Measurements from ENCODE around the gene LRRC8E.
A peak's percentile ranks its signal among the peaks of the same experiment; 100 is the strongest.
"Not testable (repeated sequence)": the region's sequence is repeated elsewhere in the genome, so short reads cannot be mapped to it uniquely, and the experiment has no call there.

LRRC8E gene

DNA sequence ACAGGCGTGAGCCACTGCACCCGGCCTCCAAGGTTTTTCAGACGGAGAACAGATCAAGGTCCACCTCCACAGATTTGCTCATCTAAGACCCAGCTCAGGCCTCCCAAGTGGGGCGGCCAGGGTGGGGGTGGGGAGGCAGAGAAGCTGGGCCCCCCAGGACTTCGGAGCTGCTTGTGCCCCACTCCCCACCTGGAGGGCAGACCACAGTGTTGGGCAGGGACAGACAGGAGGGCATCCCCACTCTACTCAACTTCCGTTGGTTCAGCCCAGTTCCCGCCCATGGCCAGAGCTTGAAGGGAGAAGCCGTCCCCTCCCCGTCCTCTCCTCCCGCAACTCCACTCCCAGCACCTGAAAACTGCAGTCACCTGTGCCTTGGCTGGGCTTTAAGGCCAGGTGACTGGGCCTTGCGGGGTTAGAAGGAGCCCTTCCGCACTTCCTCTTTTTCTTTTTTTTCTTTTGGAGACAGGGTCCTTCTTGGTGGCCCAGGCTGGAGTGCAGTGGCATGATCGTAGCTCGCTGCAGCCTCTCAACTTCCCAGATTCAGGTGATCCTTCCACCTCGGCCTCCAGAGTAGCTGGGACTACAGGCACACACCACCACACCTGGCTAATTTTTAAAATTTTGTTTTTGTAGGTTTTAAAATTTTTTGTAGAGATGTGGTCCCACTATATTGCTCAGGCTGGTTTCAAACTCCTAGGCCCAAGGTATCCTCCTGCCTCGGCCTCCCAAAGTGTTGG, 734 bp upstream of the LRRC8E start:
- no peak for DNase-seq (ENCODE audit: low spot score)

DNA sequence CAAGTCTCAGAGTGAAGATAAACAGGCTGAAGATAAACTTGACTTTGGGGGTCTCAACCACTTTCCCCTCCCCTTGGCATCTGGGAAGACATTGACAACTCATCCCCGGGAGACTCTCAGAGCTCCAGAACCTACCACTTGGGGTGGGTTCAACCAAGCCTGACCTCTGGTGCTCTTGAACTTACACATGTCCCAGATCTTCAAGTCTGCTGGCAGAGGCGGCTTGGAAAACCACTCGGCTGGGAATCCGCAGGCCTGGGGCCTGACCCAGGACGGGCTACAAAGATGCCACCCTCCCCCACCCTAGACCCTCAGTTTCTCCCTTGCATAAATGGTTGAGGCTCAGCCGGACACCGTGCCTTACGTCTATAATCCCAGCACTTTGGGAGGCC, 512 bp downstream of the LRRC8E start:
- no peak for DNase-seq (ENCODE audit: low spot score)

- DNase-seq (ENCODE audit: low spot score) = not testable (repeated sequence)
These were observed 5.2 kb downstream of the LRRC8E start for GRCh38 chr19:7893362-7894101.

- DNase-seq (ENCODE audit: low spot score) = no peak
These were observed 6.5 kb downstream of the LRRC8E start for GRCh38 chr19:7894612-7895309.

GRCh38 chr19:7895565-7895964, 7.3 kb downstream of the LRRC8E start:
- no peak for DNase-seq (ENCODE audit: low spot score)

- no peak for DNase-seq (ENCODE audit: low spot score)
These were observed 9.0 kb downstream of the LRRC8E start for GRCh38 chr19:7897292-7897691.

DNA sequence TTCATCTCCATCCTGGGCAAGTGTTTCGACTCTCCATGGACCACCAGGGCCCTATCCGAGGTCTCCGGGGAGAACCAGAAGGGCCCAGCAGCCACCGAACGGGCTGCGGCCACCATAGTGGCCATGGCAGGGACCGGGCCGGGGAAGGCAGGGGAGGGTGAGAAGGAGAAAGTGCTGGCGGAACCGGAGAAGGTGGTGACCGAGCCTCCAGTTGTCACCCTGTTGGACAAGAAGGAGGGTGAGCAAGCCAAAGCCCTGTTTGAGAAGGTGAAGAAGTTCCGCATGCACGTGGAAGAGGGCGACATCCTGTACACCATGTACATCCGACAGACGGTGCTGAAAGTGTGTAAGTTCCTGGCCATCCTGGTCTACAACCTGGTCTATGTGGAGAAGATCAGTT, 10.7 kb downstream of the LRRC8E start:
- no peak for DNase-seq (ENCODE audit: low spot score)

DNA sequence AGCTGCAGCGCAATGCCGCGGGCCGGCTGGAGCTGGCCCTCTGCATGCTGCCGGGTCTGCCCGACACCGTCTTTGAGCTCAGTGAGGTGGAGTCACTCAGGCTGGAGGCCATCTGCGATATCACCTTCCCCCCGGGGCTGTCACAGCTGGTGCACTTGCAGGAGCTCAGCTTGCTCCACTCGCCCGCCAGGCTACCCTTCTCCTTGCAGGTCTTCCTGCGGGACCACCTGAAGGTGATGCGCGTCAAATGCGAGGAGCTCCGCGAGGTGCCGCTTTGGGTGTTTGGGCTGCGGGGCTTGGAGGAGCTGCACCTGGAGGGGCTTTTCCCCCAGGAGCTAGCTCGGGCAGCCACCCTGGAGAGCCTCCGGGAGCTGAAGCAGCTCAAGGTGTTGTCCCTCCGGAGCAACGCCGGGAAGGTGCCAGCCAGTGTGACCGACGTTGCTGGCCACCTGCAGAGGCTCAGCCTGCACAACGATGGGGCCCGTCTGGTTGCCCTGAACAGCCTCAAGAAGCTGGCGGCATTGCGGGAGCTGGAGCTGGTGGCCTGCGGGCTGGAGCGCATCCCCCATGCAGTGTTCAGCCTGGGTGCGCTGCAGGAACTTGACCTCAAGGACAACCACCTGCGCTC, 11.6 kb downstream of the LRRC8E start:
- DNase-seq (ENCODE audit: low spot score) = no peak

GRCh38 chr19:7900401-7900870, 12.1 kb downstream of the LRRC8E start:
- DNase-seq (ENCODE audit: low spot score) = no peak

GRCh38 chr19:7900931-7901330, 12.6 kb downstream of the LRRC8E start:
- DNase-seq (ENCODE audit: low spot score) = peak; percentile 9

DNA sequence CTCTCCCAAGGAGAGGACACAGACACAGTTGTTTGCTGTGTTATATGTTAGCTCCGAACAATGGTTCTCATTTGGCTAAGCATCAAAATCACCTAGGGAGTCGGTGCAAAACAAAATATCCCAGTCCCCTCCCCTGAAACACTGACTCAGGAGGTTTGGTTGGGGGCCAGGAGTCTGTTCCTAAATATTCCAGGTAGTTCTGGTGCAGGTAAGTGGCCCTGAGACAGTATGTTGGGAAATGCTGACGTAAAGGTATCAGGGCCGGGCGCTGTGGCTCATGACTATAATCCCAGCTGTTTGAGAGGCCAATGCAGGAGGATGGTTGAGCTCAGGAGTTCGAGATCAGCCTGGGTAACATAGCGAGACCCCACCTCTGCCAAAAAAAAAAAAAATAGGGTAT, 13.0 kb downstream of the LRRC8E start:
- DNase-seq (ENCODE audit: low spot score) = no peak

GRCh38 chr19:7902796-7903243, 14.5 kb downstream of the LRRC8E start:
- peak; percentile 41 for DNase-seq (ENCODE audit: low spot score)

- DNase-seq (ENCODE audit: low spot score) = peak; percentile 99
These were observed 15.1 kb downstream of the LRRC8E start, which contains the start of gene MAP2K7 for GRCh38 chr19:7903244-7904073. TSS of gene MAP2K7 (plus strand) at chr19:7903877. CDS start at chr19:7903945, 68 bp downstream.

DNA sequence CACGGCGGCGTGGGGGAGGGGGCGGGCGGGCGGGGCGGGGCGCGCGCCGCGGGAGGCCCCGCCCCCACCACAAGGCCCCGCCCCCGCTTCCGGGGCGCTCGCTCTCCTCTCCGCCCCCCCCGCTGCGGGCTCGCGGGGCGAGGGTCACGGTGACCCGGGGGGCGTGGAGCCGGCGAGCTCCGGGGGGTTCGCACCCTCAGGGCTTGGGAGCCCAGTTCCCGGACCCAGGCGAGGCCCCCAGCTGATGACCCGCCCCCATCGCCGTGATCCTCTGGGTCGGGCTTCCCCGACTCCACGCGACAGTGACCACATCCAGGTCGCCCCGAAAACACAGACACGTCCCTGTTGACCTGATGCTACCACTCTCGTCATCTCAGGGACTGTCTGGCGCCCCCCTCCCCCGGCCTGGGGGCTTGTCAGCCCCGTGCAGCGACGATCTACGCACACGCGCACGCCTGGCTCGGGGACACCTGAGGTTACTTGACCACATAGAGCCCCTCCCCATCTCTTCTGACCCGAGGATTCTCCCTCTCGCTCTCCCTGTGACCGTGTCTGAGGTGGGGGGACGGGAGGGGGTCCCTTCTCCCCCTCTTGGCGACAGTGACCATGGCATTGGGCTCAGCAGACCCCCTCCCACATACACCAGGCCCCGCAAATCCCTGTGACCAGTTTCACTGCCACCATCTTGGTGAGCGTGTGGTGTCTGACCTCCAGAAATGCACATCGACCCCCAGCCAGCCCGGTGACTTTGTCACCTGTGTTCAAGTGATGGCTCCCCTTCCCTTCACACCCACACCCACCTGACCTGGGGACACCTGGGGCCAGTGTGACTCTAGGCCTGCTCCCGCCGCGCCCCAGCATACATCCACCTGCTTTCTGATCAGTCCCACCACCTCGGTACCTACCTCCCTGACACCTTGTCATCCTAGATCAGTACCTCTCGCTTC, 16.0 kb downstream of the LRRC8E start:
- DNase-seq (ENCODE audit: low spot score) = peak; percentile 55

DNA sequence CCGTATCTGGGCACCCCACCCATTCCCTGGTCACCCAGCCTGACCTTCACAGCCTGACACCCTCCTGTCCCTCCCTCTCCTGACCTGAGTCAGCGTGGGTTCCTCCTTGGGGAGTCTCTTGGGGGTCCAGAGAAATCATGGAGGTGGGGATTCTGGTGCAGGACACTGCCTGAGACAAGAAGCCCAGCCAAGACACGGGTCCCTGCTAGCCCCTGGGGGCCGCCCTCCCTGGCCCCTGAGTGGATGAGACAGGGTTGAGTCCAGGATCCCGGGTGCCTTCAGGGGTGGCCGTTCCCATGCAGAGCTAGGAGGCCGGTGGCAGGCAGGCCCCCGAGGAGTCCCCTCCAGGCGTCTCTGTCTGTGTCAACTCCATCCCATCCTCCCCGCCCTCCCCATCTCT, 17.0 kb downstream of the LRRC8E start:
- no peak for DNase-seq (ENCODE audit: low spot score)

DNA sequence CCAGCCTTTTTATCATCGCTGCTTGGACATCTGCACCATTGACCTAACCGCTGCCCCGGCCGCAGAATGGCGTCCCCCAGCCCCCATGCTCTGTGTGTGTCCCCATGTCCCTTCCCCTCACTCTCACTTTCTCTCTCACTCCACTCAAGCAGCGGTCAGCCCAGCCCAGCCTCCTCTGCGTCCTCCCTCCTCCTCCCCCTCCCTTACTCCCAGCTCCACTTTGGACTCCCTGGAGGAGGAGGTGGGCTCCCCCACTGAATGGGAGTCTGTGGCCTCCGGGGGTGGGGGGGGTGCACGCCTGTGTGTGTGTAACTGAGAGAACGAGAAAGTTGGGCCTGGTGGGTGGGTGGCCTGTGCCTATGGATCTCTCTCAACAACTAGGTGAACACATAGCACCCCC, 17.5 kb downstream of the LRRC8E start:
- no peak for DNase-seq (ENCODE audit: low spot score)

- no peak for DNase-seq (ENCODE audit: low spot score)
These were observed 18.8 kb downstream of the LRRC8E start for GRCh38 chr19:7907122-7907521.

- no peak for DNase-seq (ENCODE audit: low spot score)
These were observed 19.2 kb downstream of the LRRC8E start for GRCh38 chr19:7907544-7907943.

GRCh38 chr19:7908078-7908699, 19.9 kb downstream of the LRRC8E start:
- no peak for DNase-seq (ENCODE audit: low spot score)

All from LoVo (cell line).